Uterus (tissue), 2 donors: ENCODE results near the gene CLOCK.

Source experiments
- POLR2A ChIP-seq, 2 donors: fragments of 450-650 bp; IDR thresholded peaks; one replicate each; pipeline ENCODE4 v1.6.1; 2016; ENCODE audit warnings: antibody characterized with exemption in 2 of 2, mild to moderate bottlenecking in 1 of 2, moderate library complexity in 1 of 2
- TF ChIP-seq, protein P1 (sequence below), 4 experiments: fragments of 200-600 bp in 2 of 4; fragments of 450-650 bp in 2 of 4; sonication (generic) in 2 of 4; IDR thresholded peaks; one replicate each; pipeline ENCODE4 v1.5.1; 2016 to 2019; ENCODE audit warnings: antibody characterized with exemption in 4 of 4, mild to moderate bottlenecking in 2 of 4, moderate library complexity in 1 of 4

GRCh38 chr4:55435141-55435841, 111.4 kb downstream of the CLOCK start:
- TF ChIP-seq, protein P1, sequence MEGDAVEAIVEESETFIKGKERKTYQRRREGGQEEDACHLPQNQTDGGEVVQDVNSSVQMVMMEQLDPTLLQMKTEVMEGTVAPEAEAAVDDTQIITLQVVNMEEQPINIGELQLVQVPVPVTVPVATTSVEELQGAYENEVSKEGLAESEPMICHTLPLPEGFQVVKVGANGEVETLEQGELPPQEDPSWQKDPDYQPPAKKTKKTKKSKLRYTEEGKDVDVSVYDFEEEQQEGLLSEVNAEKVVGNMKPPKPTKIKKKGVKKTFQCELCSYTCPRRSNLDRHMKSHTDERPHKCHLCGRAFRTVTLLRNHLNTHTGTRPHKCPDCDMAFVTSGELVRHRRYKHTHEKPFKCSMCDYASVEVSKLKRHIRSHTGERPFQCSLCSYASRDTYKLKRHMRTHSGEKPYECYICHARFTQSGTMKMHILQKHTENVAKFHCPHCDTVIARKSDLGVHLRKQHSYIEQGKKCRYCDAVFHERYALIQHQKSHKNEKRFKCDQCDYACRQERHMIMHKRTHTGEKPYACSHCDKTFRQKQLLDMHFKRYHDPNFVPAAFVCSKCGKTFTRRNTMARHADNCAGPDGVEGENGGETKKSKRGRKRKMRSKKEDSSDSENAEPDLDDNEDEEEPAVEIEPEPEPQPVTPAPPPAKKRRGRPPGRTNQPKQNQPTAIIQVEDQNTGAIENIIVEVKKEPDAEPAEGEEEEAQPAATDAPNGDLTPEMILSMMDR (IDR thresholded peaks at IDR 0.05) = peak in 2 of 4 experiments; percentile 9 to 15
- no peak for TF ChIP-seq POLR2A (IDR thresholded peaks at IDR 0.05)
